GM18861 (cell line): ENCODE results near the gene LAIR2.

Source experiments
- ATAC-seq: cut with Tn5 transposase; IDR thresholded peaks from one replicate; pipeline ENCODE4 v1.9.1; 2021; ENCODE audit not compliant: unreplicated experiment

Gene LAIR2

GRCh38 chr19:54530866-54531265 lies 28.2 kb downstream of the LAIR2 start:
- ATAC-seq, result no peak

GRCh38 chr19:54532528-54532927 lies 29.9 kb downstream of the LAIR2 start:
- peak; percentile 85 for ATAC-seq

GRCh38 chr19:54533476-54533875 lies 30.8 kb downstream of the LAIR2 start:
- no peak for ATAC-seq

GRCh38 chr19:54534156-54534555 lies 31.5 kb downstream of the LAIR2 start:
- no peak for ATAC-seq

GRCh38 chr19:54535601-54536000 lies 33.0 kb downstream of the LAIR2 start:
- ATAC-seq, result no peak

- ATAC-seq, result no peak
These were observed 34.3 kb downstream of the LAIR2 start for GRCh38 chr19:54536956-54537355.

- no peak for ATAC-seq
These were observed 39.1 kb downstream of the LAIR2 start for GRCh38 chr19:54541712-54542111.

- no peak for ATAC-seq
These were observed 46.2 kb downstream of the LAIR2 start for GRCh38 chr19:54548806-54549205.

- no peak for ATAC-seq
These were observed 46.6 kb downstream of the LAIR2 start for GRCh38 chr19:54549224-54549623.

GRCh38 chr19:54551293-54551692 lies 48.7 kb downstream of the LAIR2 start:
- no peak for ATAC-seq

- ATAC-seq, result no peak
These were observed 49.6 kb downstream of the LAIR2 start for GRCh38 chr19:54551950-54552912.

GRCh38 chr19:54552913-54553310 lies 50.3 kb downstream of the LAIR2 start:
- no peak for ATAC-seq

GRCh38 chr19:54554006-54554405 lies 51.4 kb downstream of the LAIR2 start:
- no peak for ATAC-seq

- no peak for ATAC-seq
These were observed 52.3 kb downstream of the LAIR2 start for GRCh38 chr19:54554896-54555295.

GRCh38 chr19:54556194-54556593 lies 53.6 kb downstream of the LAIR2 start:
- no peak for ATAC-seq

GRCh38 chr19:54558339-54558738 lies 55.7 kb downstream of the LAIR2 start:
- ATAC-seq, result no peak
